AG08396 (cell line): ENCODE data around the gene HEXD.

Source experiments
- DNase-seq: peaks from one replicate; pipeline ENCODE4 v3.0.0; 2012; ENCODE audit warnings: low spot score, mixed read lengths

Gene HEXD

GRCh38 chr17:82415336-82415735, 2.8 kb upstream of the HEXD start:
- no peak for DNase-seq

- DNase-seq, result no peak
These were observed 2.4 kb upstream of the HEXD start for GRCh38 chr17:82415786-82416185.

GRCh38 chr17:82416264-82416663, 1.9 kb upstream of the HEXD start:
- no peak for DNase-seq

- no peak for DNase-seq
These were observed 1.4 kb upstream of the HEXD start for GRCh38 chr17:82416771-82417170.

- DNase-seq, result peak; percentile 36
These were observed 1.4 kb downstream of the HEXD start for GRCh38 chr17:82419540-82419939.

GRCh38 chr17:82424001-82424862, 6.1 kb downstream of the HEXD start:
- peak; percentile 75 for DNase-seq

- no peak for DNase-seq
These were observed 6.7 kb downstream of the HEXD start for GRCh38 chr17:82424863-82425159.

- DNase-seq, result no peak
These were observed 10.4 kb downstream of the HEXD start for GRCh38 chr17:82428546-82428945.

GRCh38 chr17:82429824-82430223, 11.7 kb downstream of the HEXD start:
- DNase-seq, result no peak

- no peak for DNase-seq
These were observed 13.9 kb downstream of the HEXD start for GRCh38 chr17:82432017-82432416.

- DNase-seq, result no peak
These were observed 15.5 kb downstream of the HEXD start for GRCh38 chr17:82433560-82434215.

GRCh38 chr17:82434216-82434565, 16.0 kb downstream of the HEXD start:
- DNase-seq, result no peak

GRCh38 chr17:82435103-82435502, 17.0 kb downstream of the HEXD start:
- peak; percentile 52 for DNase-seq

GRCh38 chr17:82435601-82436583, 17.7 kb downstream of the HEXD start:
- DNase-seq, result no peak

GRCh38 chr17:82436601-82437324, 18.6 kb downstream of the HEXD start:
- DNase-seq, result no peak

GRCh38 chr17:82437325-82437668, 19.1 kb downstream of the HEXD start:
- DNase-seq, result no peak

GRCh38 chr17:82438401-82439193, 20.4 kb downstream of the HEXD start:
- no peak for DNase-seq

GRCh38 chr17:82439194-82439828, 21.2 kb downstream of the HEXD start:
- no peak for DNase-seq

GRCh38 chr17:82439829-82440365, 21.8 kb downstream of the HEXD start:
- no peak for DNase-seq

- DNase-seq, result no peak
These were observed 22.4 kb downstream of the HEXD start for GRCh38 chr17:82440469-82440981.
